Measurements from ENCODE around the gene ZRANB3. TPM values are rescaled to one million over a fixed set of nuclear protein-coding genes. Genes with fewer than 3 reads are reported as not detected.

ZRANB3 gene
- total and polyA plus RNA-seq, 11 donors = 0.69 to 4.1 (median 1.5) TPM

- WGBS, 4 donors = 88 to 90% (median 89%) methylated on average over 11 of the region's 11 CpGs
- peaks cover 0 to 93% (median 84%) of the 10 kb centered on the region in 9 donors for H3K36me3 ChIP-seq
- DNase-seq (no peak), ATAC-seq (no peak)
- no peaks in the 10 kb centered on the region for H3K27me3 ChIP-seq
- intact Hi-C loops (cut with DNase I) = loop anchor here in 1 of 10 donors (10.0 kb wide), 1 partner anchor 596 kb away; no protein-coding TSS in a partner anchor
- no peaks in the 10 kb centered on the region for H3K4me1 ChIP-seq
- H3K9me3 ChIP-seq = no peaks in the 10 kb centered on the region
- H3K27ac ChIP-seq = no peak overlapping the region
- TF ChIP-seq POLR2A (IDR thresholded peaks at IDR 0.05) (no peak), CTCF (IDR thresholded peaks at IDR 0.05) (no peak)
- no peak overlapping the region for H3K4me3 ChIP-seq
Observed at GRCh38 chr2:135168204-135168856, 362.7 kb downstream of the ZRANB3 start.

GRCh38 chr2:135167273-135167672 lies 363.7 kb downstream of the ZRANB3 start:
- no peaks in the 10 kb centered on the region for H3K9me3 ChIP-seq
- H3K27ac ChIP-seq = no peak overlapping the region
- no peaks in the 10 kb centered on the region for H3K4me1 ChIP-seq
- intact Hi-C loops (cut with DNase I) = loop anchor here in 1 of 10 donors (10.0 kb wide), 1 partner anchor 598 kb away; no protein-coding TSS in a partner anchor
- peaks cover 0 to 97% (median 95%) of the 10 kb centered on the region in 9 donors for H3K36me3 ChIP-seq
- 94 to 100% (median 97%) methylated on average over 1 of the region's 1 CpG for WGBS, 4 donors
- no peak for TF ChIP-seq POLR2A (IDR thresholded peaks at IDR 0.05)
- TF ChIP-seq CTCF (IDR thresholded peaks at IDR 0.05) = no peak
- ATAC-seq (no peak), DNase-seq (no peak)
- H3K4me3 ChIP-seq = no peak overlapping the region
- H3K27me3 ChIP-seq = no peaks in the 10 kb centered on the region

- peaks cover 0 to 100% (median 82%) of the 10 kb centered on the region in 9 donors for H3K36me3 ChIP-seq
- H3K27ac ChIP-seq = no peak overlapping the region
- no peak for TF ChIP-seq POLR2A (IDR thresholded peaks at IDR 0.05)
- no peak for TF ChIP-seq CTCF (IDR thresholded peaks at IDR 0.05)
- ATAC-seq (no peak), DNase-seq (no peak)
- H3K4me3 ChIP-seq = no peak overlapping the region
- 63 to 77% (median 71%) methylated on average over 3 of the region's 3 CpGs for WGBS, 4 donors
- no peaks in the 10 kb centered on the region for H3K27me3 ChIP-seq
- H3K9me3 ChIP-seq = no peaks in the 10 kb centered on the region
- intact Hi-C loops (cut with DNase I) = loop anchor here in 1 of 10 donors (10.0 kb wide), 1 partner anchor 600 kb away; no protein-coding TSS in a partner anchor
- H3K4me1 ChIP-seq = no peaks in the 10 kb centered on the region
Observed at GRCh38 chr2:135164431-135164830, 366.6 kb downstream of the ZRANB3 start.

GRCh38 chr2:135163901-135164300 lies 367.1 kb downstream of the ZRANB3 start:
- H3K27ac ChIP-seq = no peak overlapping the region
- H3K36me3 ChIP-seq = peaks cover 0 to 100% (median 82%) of the 10 kb centered on the region in 9 donors
- no peak overlapping the region for H3K4me3 ChIP-seq
- DNase-seq (no peak), ATAC-seq (no peak)
- intact Hi-C loops (cut with DNase I) = loop anchor here in 1 of 10 donors (10.0 kb wide), 1 partner anchor 601 kb away; no protein-coding TSS in a partner anchor
- no peaks in the 10 kb centered on the region for H3K9me3 ChIP-seq
- no peaks in the 10 kb centered on the region for H3K27me3 ChIP-seq
- H3K4me1 ChIP-seq = no peaks in the 10 kb centered on the region
- WGBS, 4 donors = 92 to 95% (median 94%) methylated on average over 5 of the region's 5 CpGs
- TF ChIP-seq POLR2A (IDR thresholded peaks at IDR 0.05) (no peak), CTCF (IDR thresholded peaks at IDR 0.05) (no peak)

All from heart left ventricle (tissue), 16 donors.